ENCODE results near the gene MSL2. TPM values are rescaled to one million over a fixed set of nuclear protein-coding genes. Genes with fewer than 3 reads are reported as not detected.
"Not testable (repeated sequence)": the region's sequence is repeated elsewhere in the genome, so short reads cannot be mapped to it uniquely, and the experiment has no call there.

MSL2 gene
- total RNA-seq, 2 donors from 2014 or later, result 24.0 to 31.4 TPM

GRCh38 chr3:136151219-136151618 lies 44.9 kb downstream of the MSL2 start:
- Histone ChIP-seq H3K27me3 (replicated peaks; ENCODE audit: insufficient read depth) (no peaks in the 10 kb centered on the region), H3K4me3 (no peak overlapping the region), H3K9me3 (no peaks in the 10 kb centered on the region), H3K4me1 (ENCODE audit: control insufficient read depth in 1 of 2, low read depth in 2 of 2) (peaks cover 9 to 22% of the 10 kb centered on the region in 2 donors), H3K36me3 (peaks cover 4% of the 10 kb centered on the region), H3K27ac (no peak overlapping the region)
- TF ChIP-seq CTCF (IDR thresholded peaks at IDR 0.05), result no peak
- DNase-seq (ENCODE audit: low spot score), result no peak
- no peak for ATAC-seq (ENCODE audit: insufficient number of reproducible peaks, low FRiP score, low read depth)

GRCh38 chr3:136149667-136150066 lies 46.5 kb downstream of the MSL2 start:
- DNase-seq (ENCODE audit: low spot score), result no peak
- no peak for TF ChIP-seq CTCF (IDR thresholded peaks at IDR 0.05)
- no peaks in the 10 kb centered on the region for H3K27me3 ChIP-seq (replicated peaks; ENCODE audit: insufficient read depth)
- H3K9me3 ChIP-seq, result no peaks in the 10 kb centered on the region
- H3K27ac ChIP-seq, result no peak overlapping the region
- no peak for ATAC-seq (ENCODE audit: insufficient number of reproducible peaks, low FRiP score, low read depth)
- H3K36me3 ChIP-seq, result peaks cover 4% of the 10 kb centered on the region
- H3K4me1 ChIP-seq (ENCODE audit: control insufficient read depth in 1 of 2, low read depth in 2 of 2), result peaks cover 5 to 22% of the 10 kb centered on the region in 2 donors
- H3K4me3 ChIP-seq, result no peak overlapping the region

GRCh38 chr3:136146981-136147729 lies 49.0 kb downstream of the MSL2 start:
- no peak overlapping the region for H3K27ac ChIP-seq
- no peak overlapping the region for H3K4me3 ChIP-seq
- no peaks in the 10 kb centered on the region for H3K27me3 ChIP-seq (replicated peaks; ENCODE audit: insufficient read depth)
- H3K9me3 ChIP-seq, result no peaks in the 10 kb centered on the region
- H3K4me1 ChIP-seq (ENCODE audit: control insufficient read depth in 1 of 2, low read depth in 2 of 2), result peaks cover 6 to 33% of the 10 kb centered on the region in 2 donors
- TF ChIP-seq CTCF (IDR thresholded peaks at IDR 0.05), result no peak
- no peak for DNase-seq (ENCODE audit: low spot score)
- peaks cover 4% of the 10 kb centered on the region for H3K36me3 ChIP-seq
- no peak for ATAC-seq (ENCODE audit: insufficient number of reproducible peaks, low FRiP score, low read depth)

GRCh38 chr3:136144397-136144796 lies 51.7 kb downstream of the MSL2 start:
- H3K9me3 ChIP-seq; DNase-seq (ENCODE audit: low spot score); H3K27ac ChIP-seq; ATAC-seq (ENCODE audit: insufficient number of reproducible peaks, low FRiP score, low read depth); H3K27me3 ChIP-seq (replicated peaks; ENCODE audit: insufficient read depth); H3K4me3 ChIP-seq; H3K36me3 ChIP-seq: not testable (repeated sequence)
- H3K4me1 ChIP-seq (ENCODE audit: control insufficient read depth in 1 of 2, low read depth in 2 of 2), result peaks cover 7 to 21% of the 10 kb centered on the region in 2 donors

GRCh38 chr3:136142592-136142991 lies 53.5 kb downstream of the MSL2 start:
- DNase-seq (ENCODE audit: low spot score), result no peak
- H3K36me3 ChIP-seq, result no peaks in the 10 kb centered on the region
- H3K4me3 ChIP-seq, result no peak overlapping the region
- no peaks in the 10 kb centered on the region for H3K9me3 ChIP-seq
- peak; percentile 83 for ATAC-seq (ENCODE audit: insufficient number of reproducible peaks, low FRiP score, low read depth)
- H3K27ac ChIP-seq, result peak overlapping the region; percentile 47 to 59
- H3K27me3 ChIP-seq (replicated peaks; ENCODE audit: insufficient read depth), result no peaks in the 10 kb centered on the region
- H3K4me1 ChIP-seq (ENCODE audit: control insufficient read depth in 1 of 2, low read depth in 2 of 2), result peaks cover 7 to 18% of the 10 kb centered on the region in 2 donors
- no peak for TF ChIP-seq CTCF (IDR thresholded peaks at IDR 0.05)
